ENCODE data around the gene GPR107. TPM values are rescaled to one million over a fixed set of nuclear protein-coding genes. Genes with fewer than 3 reads are reported as not detected.

Gene GPR107
- total RNA-seq, 1 experiment from 2014 or later = 47.1 TPM

DNA sequence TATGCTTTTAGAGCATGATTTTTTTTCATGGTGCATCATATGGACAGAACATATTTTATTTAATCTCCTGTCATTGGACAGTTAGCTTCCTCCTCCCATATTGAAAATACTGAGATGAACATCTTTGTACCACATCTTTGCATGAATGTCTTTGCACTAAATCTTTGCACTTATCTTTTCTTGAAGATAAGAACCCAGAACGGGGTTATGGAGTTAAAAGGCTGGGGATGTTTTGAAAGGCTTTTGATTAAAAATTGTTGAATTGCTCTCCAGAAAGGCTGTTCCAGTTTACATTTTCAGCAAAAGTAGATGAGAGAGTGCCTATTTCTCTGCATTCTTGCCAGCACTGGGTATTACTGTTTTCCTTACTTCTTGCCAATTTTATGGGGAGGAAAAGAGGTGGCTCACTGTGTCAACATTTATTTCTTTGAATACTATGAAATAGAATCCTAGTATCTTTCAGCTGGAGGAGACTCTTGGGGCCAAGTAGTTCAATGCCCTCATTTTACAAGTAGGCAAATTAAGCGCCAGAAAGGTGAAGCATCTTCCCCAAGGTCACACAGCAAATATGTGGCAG, 125.7 kb downstream of the GPR107 start:
- DNase-seq (ENCODE audit: low spot score) = no peak
- ChIA-PET CTCF (no interaction called here), POLR2A (ENCODE audit: low non-redundant PET) (no interaction called here)
- intact Hi-C loops (cut with micrococcal nuclease; ENCODE audit: unreplicated experiment) = no loop called here
- Histone ChIP-seq H3K27me3 (replicated peaks; ENCODE audit: insufficient read depth, low read depth, low read length, poor library complexity) (no peaks in the 10 kb centered on the region), H3K9me3 (ENCODE audit: low read depth, low read length, poor library complexity, severe bottlenecking) (no peaks in the 10 kb centered on the region), H3K4me1 (ENCODE audit: insufficient read depth, low read length, poor library complexity, severe bottlenecking) (peaks cover 10% of the 10 kb centered on the region), H3K27ac (ENCODE audit: low read depth, low read length, poor library complexity, severe bottlenecking) (no peak overlapping the region), H3K36me3 (ENCODE audit: insufficient read depth, low read length, poor library complexity, severe bottlenecking) (no peaks in the 10 kb centered on the region), H3K4me3 (ENCODE audit: low read depth, low read length, poor library complexity, severe bottlenecking) (no peak overlapping the region)
- no TSS peak for BruUV-seq (replicated peaks)
- TF ChIP-seq, protein P1, sequence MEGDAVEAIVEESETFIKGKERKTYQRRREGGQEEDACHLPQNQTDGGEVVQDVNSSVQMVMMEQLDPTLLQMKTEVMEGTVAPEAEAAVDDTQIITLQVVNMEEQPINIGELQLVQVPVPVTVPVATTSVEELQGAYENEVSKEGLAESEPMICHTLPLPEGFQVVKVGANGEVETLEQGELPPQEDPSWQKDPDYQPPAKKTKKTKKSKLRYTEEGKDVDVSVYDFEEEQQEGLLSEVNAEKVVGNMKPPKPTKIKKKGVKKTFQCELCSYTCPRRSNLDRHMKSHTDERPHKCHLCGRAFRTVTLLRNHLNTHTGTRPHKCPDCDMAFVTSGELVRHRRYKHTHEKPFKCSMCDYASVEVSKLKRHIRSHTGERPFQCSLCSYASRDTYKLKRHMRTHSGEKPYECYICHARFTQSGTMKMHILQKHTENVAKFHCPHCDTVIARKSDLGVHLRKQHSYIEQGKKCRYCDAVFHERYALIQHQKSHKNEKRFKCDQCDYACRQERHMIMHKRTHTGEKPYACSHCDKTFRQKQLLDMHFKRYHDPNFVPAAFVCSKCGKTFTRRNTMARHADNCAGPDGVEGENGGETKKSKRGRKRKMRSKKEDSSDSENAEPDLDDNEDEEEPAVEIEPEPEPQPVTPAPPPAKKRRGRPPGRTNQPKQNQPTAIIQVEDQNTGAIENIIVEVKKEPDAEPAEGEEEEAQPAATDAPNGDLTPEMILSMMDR (conservative IDR thresholded peaks at IDR 0.05; ENCODE audit: low read depth, low read length) = no peak
- TF ChIP-seq EZH2 (IDR thresholded peaks at IDR 0.05; ENCODE audit: borderline replicate concordance, low read depth, low read length, poor library complexity, severe bottlenecking) = no peak

DNA sequence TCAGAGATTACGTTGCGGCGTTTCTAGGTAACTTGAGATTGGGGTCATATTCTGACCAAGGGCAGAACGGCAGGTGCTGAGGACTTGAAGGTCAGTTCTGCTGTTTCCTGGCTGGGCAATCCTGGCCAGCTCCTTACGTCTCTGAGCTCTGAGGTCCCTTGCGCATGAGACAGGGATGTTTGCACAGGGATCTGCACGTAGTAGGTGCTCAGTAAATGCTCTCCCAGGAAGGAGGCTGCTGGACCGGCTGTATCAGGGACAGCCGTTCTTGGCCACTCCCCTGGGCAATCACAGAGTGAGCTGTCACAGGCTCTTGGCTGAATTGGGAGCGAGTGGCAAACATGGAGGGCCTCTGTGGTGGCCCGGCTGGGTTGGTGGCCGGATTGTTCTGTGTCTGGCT, 126.8 kb downstream of the GPR107 start:
- Histone ChIP-seq H3K4me3 (ENCODE audit: low read depth, low read length, poor library complexity, severe bottlenecking) (no peak overlapping the region), H3K27me3 (replicated peaks; ENCODE audit: insufficient read depth, low read depth, low read length, poor library complexity) (no peaks in the 10 kb centered on the region), H3K9me3 (ENCODE audit: low read depth, low read length, poor library complexity, severe bottlenecking) (no peaks in the 10 kb centered on the region), H3K4me1 (ENCODE audit: insufficient read depth, low read length, poor library complexity, severe bottlenecking) (peaks cover 16% of the 10 kb centered on the region), H3K36me3 (ENCODE audit: insufficient read depth, low read length, poor library complexity, severe bottlenecking) (no peaks in the 10 kb centered on the region), H3K27ac (ENCODE audit: low read depth, low read length, poor library complexity, severe bottlenecking) (no peak overlapping the region)
- POLR2A ChIA-PET (ENCODE audit: low non-redundant PET) = interaction anchor here (0.5 kb wide), 1 partner anchor 174 kb away, joined by 3 read pairs; no protein-coding TSS in a partner anchor
- intact Hi-C loops (cut with micrococcal nuclease; ENCODE audit: unreplicated experiment) = no loop called here
- CTCF ChIA-PET = no interaction called here
- BruUV-seq (replicated peaks) = no TSS peak
- no peak for DNase-seq (ENCODE audit: low spot score)
- TF ChIP-seq, protein P1 (conservative IDR thresholded peaks at IDR 0.05; ENCODE audit: low read depth, low read length) = no peak
- no peak for TF ChIP-seq EZH2 (IDR thresholded peaks at IDR 0.05; ENCODE audit: borderline replicate concordance, low read depth, low read length, poor library complexity, severe bottlenecking)

DNA sequence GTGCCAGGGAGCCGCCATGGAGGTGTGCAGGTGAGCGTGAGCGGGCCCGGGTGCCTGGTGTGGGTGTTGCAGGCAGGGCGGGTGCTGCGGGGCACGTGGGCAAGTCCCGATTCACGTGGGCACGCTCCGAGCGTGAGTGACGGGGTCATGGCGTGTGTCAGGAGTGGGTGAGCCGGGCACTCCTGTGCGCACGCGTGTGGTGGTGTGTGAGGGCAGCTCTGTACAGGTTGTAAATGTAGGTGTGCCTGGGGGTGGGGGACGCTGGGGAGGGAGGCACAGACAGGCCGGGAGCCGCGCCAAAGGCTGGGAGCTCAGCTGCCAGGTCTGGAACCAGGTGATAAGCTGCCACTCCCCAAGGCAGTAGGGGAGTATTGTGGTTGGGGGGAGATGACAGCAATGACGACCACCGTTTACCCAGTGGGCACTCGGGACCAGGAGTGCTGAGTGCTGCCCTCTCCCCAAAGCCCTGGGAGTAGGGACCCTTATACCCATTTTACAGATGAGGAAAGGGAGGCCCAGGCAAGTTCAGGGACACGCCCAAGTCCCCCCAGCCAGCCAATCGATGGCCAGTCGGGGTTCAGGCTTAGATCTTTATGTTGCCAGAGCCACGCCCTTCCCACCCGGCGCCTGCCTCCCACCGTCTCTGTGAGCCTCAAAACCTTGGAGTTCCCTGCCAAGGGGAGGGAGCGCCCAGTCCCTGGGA, 128.1 kb downstream of the GPR107 start:
- CTCF ChIA-PET = no interaction called here
- Histone ChIP-seq H3K4me1 (ENCODE audit: insufficient read depth, low read length, poor library complexity, severe bottlenecking) (peaks cover 26% of the 10 kb centered on the region), H3K9me3 (ENCODE audit: low read depth, low read length, poor library complexity, severe bottlenecking) (no peaks in the 10 kb centered on the region), H3K27me3 (replicated peaks; ENCODE audit: insufficient read depth, low read depth, low read length, poor library complexity) (no peaks in the 10 kb centered on the region), H3K4me3 (ENCODE audit: low read depth, low read length, poor library complexity, severe bottlenecking) (no peak overlapping the region), H3K36me3 (ENCODE audit: insufficient read depth, low read length, poor library complexity, severe bottlenecking) (no peaks in the 10 kb centered on the region), H3K27ac (ENCODE audit: low read depth, low read length, poor library complexity, severe bottlenecking) (no peak overlapping the region)
- DNase-seq (ENCODE audit: low spot score) = no peak
- intact Hi-C loops (cut with micrococcal nuclease; ENCODE audit: unreplicated experiment) = no loop called here
- TF ChIP-seq EZH2 (IDR thresholded peaks at IDR 0.05; ENCODE audit: borderline replicate concordance, low read depth, low read length, poor library complexity, severe bottlenecking) = no peak
- TF ChIP-seq, protein P1 (conservative IDR thresholded peaks at IDR 0.05; ENCODE audit: low read depth, low read length) = no peak
- BruUV-seq (replicated peaks) = no TSS peak
- POLR2A ChIA-PET (ENCODE audit: low non-redundant PET) = no interaction called here
